Liver (tissue), 2 donors: ENCODE measurements around the gene CDH9.

ENCODE experiments used
- RAD21 ChIP-seq, 2 donors: IDR thresholded peaks; 2 replicates each; pipeline ENCODE4 v1.6.1; 2016; ENCODE audit warnings: antibody characterized with exemption in 2 of 2, mild to moderate bottlenecking in 2 of 2
- TAF1 ChIP-seq: conservative IDR thresholded peaks from 2 replicates; pipeline ENCODE4 v1.6.1; 2016; ENCODE audit warnings: antibody characterized with exemption, mild to moderate bottlenecking
- TF ChIP-seq, protein P1 (sequence below): IDR thresholded peaks from 2 replicates; pipeline ENCODE4 v1.6.1; 2016; ENCODE audit warnings: antibody characterized with exemption, mild to moderate bottlenecking
- donor health status: healthy.

DNA sequence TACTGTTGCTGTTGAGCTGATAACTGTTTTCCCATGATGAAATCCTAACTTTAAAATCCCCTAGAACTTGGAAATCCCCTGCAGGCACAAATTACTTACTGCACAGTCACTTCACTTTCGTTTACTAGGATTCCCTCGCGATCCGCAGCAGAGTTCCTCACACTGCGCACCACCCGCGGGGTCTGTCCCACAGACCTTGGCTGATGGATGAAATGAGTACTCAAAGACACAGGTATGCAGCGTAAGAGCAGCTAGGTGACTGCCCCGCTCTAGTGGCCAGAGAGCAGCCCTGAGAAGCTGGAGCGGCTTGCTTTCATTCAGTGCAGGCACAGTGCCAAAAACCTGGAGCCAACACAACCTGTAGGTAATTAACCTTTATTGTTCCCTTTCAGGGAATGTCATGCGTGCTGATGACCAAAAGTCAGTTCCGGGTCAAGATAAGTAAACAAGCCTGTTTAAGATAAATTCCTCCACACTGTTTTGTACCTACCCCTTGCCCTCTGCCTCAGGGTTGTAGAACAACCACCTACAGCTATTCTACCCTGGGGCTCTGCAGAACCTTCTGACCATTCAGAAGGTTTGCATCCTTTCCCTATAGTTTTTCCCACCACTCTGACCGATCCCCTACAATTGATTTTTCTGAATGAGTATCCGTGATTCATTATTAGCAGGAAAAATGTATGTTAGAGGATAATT, 191.2 kb downstream of the CDH9 start:
- TF ChIP-seq RAD21 (IDR thresholded peaks at IDR 0.05), result no peak
- TF ChIP-seq, protein P1, sequence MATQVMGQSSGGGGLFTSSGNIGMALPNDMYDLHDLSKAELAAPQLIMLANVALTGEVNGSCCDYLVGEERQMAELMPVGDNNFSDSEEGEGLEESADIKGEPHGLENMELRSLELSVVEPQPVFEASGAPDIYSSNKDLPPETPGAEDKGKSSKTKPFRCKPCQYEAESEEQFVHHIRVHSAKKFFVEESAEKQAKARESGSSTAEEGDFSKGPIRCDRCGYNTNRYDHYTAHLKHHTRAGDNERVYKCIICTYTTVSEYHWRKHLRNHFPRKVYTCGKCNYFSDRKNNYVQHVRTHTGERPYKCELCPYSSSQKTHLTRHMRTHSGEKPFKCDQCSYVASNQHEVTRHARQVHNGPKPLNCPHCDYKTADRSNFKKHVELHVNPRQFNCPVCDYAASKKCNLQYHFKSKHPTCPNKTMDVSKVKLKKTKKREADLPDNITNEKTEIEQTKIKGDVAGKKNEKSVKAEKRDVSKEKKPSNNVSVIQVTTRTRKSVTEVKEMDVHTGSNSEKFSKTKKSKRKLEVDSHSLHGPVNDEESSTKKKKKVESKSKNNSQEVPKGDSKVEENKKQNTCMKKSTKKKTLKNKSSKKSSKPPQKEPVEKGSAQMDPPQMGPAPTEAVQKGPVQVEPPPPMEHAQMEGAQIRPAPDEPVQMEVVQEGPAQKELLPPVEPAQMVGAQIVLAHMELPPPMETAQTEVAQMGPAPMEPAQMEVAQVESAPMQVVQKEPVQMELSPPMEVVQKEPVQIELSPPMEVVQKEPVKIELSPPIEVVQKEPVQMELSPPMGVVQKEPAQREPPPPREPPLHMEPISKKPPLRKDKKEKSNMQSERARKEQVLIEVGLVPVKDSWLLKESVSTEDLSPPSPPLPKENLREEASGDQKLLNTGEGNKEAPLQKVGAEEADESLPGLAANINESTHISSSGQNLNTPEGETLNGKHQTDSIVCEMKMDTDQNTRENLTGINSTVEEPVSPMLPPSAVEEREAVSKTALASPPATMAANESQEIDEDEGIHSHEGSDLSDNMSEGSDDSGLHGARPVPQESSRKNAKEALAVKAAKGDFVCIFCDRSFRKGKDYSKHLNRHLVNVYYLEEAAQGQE, result no peak
- no peak for TF ChIP-seq TAF1
